Measurements from ENCODE around the gene TEAD2.

Gene TEAD2

DNA sequence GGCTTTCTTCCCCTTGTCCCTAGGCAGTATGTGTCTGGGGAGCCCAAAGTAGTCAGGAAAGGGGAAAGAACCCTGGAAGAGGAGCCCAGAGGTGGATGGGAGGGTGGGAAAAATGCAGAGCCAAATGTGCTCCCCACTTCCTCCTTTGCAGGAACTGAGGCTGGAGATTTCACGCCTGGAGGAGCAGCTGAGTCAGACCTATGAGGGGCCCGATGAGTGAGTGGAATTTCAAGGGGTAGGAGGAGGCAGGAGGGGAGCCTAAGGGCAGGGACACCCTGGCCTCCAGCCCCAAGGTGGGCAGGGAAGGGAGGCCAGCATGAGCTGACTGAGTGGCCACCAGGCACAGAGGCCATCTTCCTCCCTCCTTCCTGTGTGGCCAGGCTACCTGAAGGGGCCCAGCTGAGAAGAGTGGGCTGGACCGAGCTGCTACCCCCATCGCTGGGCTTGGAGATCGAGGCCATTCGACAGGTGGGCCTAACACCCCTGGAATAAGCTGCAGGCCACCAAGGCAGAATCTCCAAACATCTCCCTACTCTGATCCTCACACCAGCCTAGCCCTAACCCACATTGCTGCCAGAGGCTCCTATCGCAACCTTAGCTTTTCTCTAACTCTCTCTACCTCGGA lies 46.7 kb upstream of the TEAD2 start:
- Histone ChIP-seq H3K9me2 (replicated peaks; ENCODE audit: insufficient read depth, low read length) (no peaks in the 10 kb centered on the region), H3F3A (ENCODE audit: insufficient read depth) (no peaks in the 10 kb centered on the region), H4K20me1 (ENCODE audit: low read depth, low read length) (no peaks in the 10 kb centered on the region), H3K27me3 (ENCODE audit: low read length) (no peaks in the 10 kb centered on the region), H2AFZ (ENCODE audit: low read depth, low read length, severe bottlenecking) (no peak overlapping the region), H3K9me3 (ENCODE audit: insufficient read depth, low read length) (no peaks in the 10 kb centered on the region), H3K79me2 (ENCODE audit: insufficient read depth, low read length) (no peaks in the 10 kb centered on the region), H3K27ac (ENCODE audit: low read depth, low read length) (no peak overlapping the region), H3K4me3 (ENCODE audit: insufficient read depth, low read length, poor library complexity, severe bottlenecking) (no peak overlapping the region), H3K4me2 (ENCODE audit: low read depth, low read length, poor library complexity, severe bottlenecking) (peak overlapping the region; percentile 24), H3K9ac (ENCODE audit: low read length) (no peak overlapping the region), H3K36me3 (ENCODE audit: low read length) (no peaks in the 10 kb centered on the region)
- TF ChIP-seq, protein P1, sequence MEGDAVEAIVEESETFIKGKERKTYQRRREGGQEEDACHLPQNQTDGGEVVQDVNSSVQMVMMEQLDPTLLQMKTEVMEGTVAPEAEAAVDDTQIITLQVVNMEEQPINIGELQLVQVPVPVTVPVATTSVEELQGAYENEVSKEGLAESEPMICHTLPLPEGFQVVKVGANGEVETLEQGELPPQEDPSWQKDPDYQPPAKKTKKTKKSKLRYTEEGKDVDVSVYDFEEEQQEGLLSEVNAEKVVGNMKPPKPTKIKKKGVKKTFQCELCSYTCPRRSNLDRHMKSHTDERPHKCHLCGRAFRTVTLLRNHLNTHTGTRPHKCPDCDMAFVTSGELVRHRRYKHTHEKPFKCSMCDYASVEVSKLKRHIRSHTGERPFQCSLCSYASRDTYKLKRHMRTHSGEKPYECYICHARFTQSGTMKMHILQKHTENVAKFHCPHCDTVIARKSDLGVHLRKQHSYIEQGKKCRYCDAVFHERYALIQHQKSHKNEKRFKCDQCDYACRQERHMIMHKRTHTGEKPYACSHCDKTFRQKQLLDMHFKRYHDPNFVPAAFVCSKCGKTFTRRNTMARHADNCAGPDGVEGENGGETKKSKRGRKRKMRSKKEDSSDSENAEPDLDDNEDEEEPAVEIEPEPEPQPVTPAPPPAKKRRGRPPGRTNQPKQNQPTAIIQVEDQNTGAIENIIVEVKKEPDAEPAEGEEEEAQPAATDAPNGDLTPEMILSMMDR (IDR thresholded peaks at IDR 0.05; ENCODE audit: insufficient read depth, low read length, poor library complexity, severe bottlenecking) = no peak
- no peak for TF ChIP-seq EZH2phosphoT487 (conservative IDR thresholded peaks at IDR 0.05; ENCODE audit: low read length)

DNA sequence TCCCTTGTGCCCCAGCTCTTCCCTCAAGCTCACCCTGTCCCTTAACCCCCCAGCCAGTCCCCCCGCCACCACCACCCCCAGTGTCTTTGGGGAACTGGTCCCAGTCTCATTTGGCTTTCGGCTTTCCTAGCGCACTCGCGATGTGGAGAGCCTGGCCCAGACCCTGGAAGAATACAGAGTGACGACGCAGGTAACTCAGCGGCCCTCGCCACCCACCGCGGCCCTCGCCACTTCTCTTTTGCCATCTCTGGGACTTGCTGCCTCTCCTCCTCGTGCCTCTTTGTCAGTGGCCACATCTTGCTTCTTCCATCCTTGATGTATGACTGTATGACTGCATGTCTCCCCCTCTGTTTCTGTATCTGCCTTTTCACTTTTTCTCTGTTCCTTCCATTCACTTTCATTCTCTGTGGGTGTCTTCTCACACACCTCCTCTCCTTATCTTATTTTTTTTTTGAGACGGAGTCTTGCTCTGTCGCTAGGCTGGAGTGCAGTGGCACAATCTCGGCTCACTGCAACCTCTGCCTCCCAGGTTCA lies 45.3 kb upstream of the TEAD2 start:
- no peaks in the 10 kb centered on the region for H3K9me3 ChIP-seq (ENCODE audit: insufficient read depth, low read length)
- H3K36me3 ChIP-seq (ENCODE audit: low read length) = no peaks in the 10 kb centered on the region
- no peaks in the 10 kb centered on the region for H4K20me1 ChIP-seq (ENCODE audit: low read depth, low read length)
- H3K79me2 ChIP-seq (ENCODE audit: insufficient read depth, low read length) = no peaks in the 10 kb centered on the region
- H2AFZ ChIP-seq (ENCODE audit: low read depth, low read length, severe bottlenecking) = no peak overlapping the region
- no peak overlapping the region for H3K9ac ChIP-seq (ENCODE audit: low read length)
- no peaks in the 10 kb centered on the region for H3K9me2 ChIP-seq (replicated peaks; ENCODE audit: insufficient read depth, low read length)
- no peaks in the 10 kb centered on the region for H3K27me3 ChIP-seq (ENCODE audit: low read length)
- H3K27ac ChIP-seq (ENCODE audit: low read depth, low read length) = no peak overlapping the region
- TF ChIP-seq, protein P1 (IDR thresholded peaks at IDR 0.05; ENCODE audit: insufficient read depth, low read length, poor library complexity, severe bottlenecking) = no peak
- no peak for TF ChIP-seq EZH2phosphoT487 (conservative IDR thresholded peaks at IDR 0.05; ENCODE audit: low read length)
- no peaks in the 10 kb centered on the region for H3F3A ChIP-seq (ENCODE audit: insufficient read depth)
- no peak overlapping the region for H3K4me3 ChIP-seq (ENCODE audit: insufficient read depth, low read length, poor library complexity, severe bottlenecking)
- H3K4me2 ChIP-seq (ENCODE audit: low read depth, low read length, poor library complexity, severe bottlenecking) = no peak overlapping the region

DNA sequence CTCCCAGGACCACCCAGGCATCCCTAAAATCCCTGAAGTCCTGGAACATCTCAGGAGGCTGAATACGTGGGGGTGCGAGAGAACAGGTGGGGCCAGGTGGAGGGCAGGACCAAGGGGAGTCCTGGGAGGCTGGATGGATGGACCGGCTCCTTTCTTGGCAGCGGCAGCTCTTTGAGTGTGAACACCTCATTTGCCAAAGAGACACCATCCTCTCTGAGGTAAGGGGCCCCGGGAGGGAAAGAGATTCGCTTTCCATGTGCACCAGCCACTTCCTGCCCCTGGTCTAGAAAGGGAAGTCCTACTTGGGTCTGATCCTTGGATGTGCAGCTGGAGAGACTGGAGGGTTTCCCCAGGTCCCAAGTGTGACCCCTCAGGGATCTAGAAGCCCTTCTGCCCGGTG lies 44.9 kb upstream of the TEAD2 start:
- no peak for TF ChIP-seq EZH2phosphoT487 (conservative IDR thresholded peaks at IDR 0.05; ENCODE audit: low read length)
- TF ChIP-seq, protein P1 (IDR thresholded peaks at IDR 0.05; ENCODE audit: insufficient read depth, low read length, poor library complexity, severe bottlenecking) = no peak
- H3K27me3 ChIP-seq (ENCODE audit: low read length) = no peaks in the 10 kb centered on the region
- no peaks in the 10 kb centered on the region for H3K9me3 ChIP-seq (ENCODE audit: insufficient read depth, low read length)

More for the DNA sequence above, 44.9 kb upstream of the TEAD2 start:
- Histone ChIP-seq H3K36me3 (ENCODE audit: low read length) (no peaks in the 10 kb centered on the region), H3K27ac (ENCODE audit: low read depth, low read length) (no peak overlapping the region), H3K79me2 (ENCODE audit: insufficient read depth, low read length) (no peaks in the 10 kb centered on the region), H2AFZ (ENCODE audit: low read depth, low read length, severe bottlenecking) (no peak overlapping the region), H3K9me2 (replicated peaks; ENCODE audit: insufficient read depth, low read length) (no peaks in the 10 kb centered on the region), H3K9ac (ENCODE audit: low read length) (no peak overlapping the region), H3F3A (ENCODE audit: insufficient read depth) (no peaks in the 10 kb centered on the region), H4K20me1 (ENCODE audit: low read depth, low read length) (no peaks in the 10 kb centered on the region), H3K4me2 (ENCODE audit: low read depth, low read length, poor library complexity, severe bottlenecking) (no peak overlapping the region), H3K4me3 (ENCODE audit: insufficient read depth, low read length, poor library complexity, severe bottlenecking) (no peak overlapping the region)

Measured in SU-DHL-6 (cell line).